OCI-LY3 (cell line): Measurements from ENCODE around the gene ORMDL1.

Experiments
- EZH2phosphoT487 ChIP-seq: fragments of 200-600 bp; shearing (Covaris generic); IDR thresholded peaks from 2 replicates; pipeline ENCODE4 v1.6.1; 2018; ENCODE audit warnings: antibody characterized with exemption, mixed run types, low read depth
- TF ChIP-seq, protein P1 (sequence below): fragments of 200-600, 300-600 bp; sonication (generic); IDR thresholded peaks from 2 replicates; pipeline ENCODE4 v1.5.1; 2014; ENCODE audit warnings: antibody characterized with exemption, low read length, low read depth

DNA sequence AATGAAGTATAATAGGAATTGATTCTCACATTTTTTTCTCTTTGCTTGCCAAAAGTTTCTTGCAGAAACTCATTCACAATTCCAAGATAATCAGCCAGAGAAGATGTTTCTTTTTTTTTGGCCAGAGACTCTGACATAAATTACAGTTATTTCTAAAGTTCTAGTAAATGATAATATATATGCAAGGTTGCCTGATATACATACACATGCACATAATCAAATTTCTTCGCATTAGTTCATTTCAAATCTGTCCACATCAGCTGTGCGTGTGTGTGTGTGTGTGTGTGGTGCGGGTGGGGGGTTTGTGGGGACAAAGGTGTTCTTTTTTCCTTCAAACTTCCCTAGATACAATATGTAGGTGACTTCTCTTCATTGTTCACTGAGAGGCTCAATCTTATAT is 54.7 kb downstream of the ORMDL1 start:
- TF ChIP-seq, protein P1, sequence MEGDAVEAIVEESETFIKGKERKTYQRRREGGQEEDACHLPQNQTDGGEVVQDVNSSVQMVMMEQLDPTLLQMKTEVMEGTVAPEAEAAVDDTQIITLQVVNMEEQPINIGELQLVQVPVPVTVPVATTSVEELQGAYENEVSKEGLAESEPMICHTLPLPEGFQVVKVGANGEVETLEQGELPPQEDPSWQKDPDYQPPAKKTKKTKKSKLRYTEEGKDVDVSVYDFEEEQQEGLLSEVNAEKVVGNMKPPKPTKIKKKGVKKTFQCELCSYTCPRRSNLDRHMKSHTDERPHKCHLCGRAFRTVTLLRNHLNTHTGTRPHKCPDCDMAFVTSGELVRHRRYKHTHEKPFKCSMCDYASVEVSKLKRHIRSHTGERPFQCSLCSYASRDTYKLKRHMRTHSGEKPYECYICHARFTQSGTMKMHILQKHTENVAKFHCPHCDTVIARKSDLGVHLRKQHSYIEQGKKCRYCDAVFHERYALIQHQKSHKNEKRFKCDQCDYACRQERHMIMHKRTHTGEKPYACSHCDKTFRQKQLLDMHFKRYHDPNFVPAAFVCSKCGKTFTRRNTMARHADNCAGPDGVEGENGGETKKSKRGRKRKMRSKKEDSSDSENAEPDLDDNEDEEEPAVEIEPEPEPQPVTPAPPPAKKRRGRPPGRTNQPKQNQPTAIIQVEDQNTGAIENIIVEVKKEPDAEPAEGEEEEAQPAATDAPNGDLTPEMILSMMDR, result no peak
- no peak for TF ChIP-seq EZH2phosphoT487
